HG02642 (cell line): ENCODE results near the gene TMEM212.

Source experiments
- ATAC-seq: cut with Tn5 transposase; IDR thresholded peaks from one replicate; pipeline ENCODE4 v1.9.1; 2021; ENCODE audit warnings: mild to moderate bottlenecking; ENCODE audit not compliant: unreplicated experiment, poor library complexity

Gene TMEM212

DNA sequence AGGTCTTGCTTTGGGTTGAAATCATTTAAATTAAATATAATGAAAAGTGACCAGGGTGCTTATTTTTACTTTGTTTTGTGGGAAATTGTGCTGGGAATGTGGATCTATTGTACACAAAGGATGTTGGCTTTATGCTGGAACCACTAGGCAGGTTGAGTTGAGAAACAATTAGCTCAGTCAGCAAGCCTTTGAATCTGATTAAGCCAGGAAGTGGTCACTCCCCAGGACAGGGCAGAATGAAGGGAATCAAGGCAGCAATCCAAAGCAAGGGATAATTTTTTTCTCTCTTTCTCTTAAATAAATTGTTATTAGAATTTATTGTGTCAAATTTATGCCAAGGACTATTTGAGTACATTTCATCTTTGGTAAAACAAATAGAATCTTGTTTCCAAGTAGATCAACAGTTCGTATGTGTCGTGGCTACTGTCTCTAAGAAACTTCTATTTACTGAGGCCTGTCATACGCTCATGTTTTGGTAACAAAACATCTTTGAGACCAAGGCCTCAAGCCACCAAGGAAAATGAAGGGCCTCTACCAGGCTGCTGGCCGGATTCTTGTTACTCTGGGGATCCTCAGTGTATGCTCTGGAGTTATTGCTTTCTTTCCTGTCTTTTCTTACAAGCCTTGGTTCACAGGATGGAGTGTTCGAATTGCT, at the start of gene TMEM212:
TSS of gene TMEM212 (plus strand) at position 486 of the 655 bp plus-strand sequence. CDS start at position 521, 35 bp downstream.
- no peak for ATAC-seq

DNA sequence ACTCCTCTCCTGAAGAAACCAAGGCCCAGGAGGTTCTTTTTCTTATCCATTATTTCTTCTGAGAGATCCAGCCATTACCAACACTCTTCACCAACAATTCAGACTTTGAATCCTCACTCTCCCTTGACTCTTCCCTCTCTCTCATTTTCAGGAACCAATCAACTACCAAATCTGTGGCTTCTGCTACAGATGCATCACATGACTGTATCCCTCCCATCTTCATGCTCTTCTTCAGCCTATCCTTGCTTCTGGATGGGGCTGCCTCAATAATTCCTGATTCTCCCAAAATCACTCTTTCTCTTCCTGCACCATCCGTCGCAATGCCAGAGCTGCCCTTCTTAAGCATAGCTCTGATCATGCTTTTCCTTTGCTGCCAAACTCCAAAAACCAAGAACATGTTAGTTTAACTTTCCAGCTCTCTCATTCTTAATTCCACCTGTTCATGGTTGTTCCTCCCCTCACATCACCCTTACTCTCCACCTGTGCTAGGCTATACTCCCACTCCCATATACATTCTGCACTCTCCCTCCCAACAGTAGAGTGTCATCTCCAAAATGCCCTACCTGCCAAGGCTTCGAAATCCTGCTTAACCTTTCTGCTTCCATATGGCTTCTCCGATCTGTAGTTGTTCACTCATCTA, 46.4 kb upstream of the TMEM212 start:
- ATAC-seq, result peak; percentile 9

DNA sequence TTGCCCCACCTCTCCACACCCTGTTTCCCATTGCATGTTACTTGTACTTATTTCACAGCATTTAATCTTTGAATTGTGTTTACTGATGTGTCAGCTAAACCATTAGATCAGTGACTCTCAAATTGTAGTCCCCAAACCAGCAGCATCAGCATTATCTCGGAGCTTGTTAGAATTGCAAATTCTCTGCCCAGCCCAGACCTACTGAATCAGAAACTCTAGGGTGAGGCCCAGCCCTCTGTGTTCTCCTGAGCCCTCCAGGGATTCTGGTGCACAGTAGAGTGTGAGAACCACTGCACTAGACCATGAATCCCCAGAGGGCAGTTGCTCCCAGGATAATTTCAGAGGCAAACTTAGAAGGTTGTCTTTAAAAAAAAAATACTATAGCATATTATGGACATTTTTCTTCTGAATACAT, 45.9 kb upstream of the TMEM212 start:
- peak; percentile 64 for ATAC-seq

DNA sequence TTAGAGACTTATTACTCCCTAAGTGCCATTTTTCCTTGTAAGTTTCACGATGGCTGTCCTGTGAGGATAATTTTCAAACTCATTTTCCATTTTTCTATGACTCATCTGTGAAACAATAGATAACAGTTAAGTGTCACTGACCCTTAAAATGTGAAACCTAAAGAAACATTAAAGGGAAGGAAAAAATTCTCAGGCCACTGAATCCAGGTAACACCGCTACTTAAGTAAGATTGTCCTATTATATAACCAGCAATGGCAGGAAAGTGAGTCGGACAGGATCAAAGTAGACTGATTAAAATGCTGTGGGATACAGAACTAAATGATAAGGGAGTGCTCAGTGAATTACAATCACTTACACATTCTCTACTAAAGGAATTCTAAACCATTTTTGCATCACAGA, 45.3 kb upstream of the TMEM212 start:
- no peak for ATAC-seq

DNA sequence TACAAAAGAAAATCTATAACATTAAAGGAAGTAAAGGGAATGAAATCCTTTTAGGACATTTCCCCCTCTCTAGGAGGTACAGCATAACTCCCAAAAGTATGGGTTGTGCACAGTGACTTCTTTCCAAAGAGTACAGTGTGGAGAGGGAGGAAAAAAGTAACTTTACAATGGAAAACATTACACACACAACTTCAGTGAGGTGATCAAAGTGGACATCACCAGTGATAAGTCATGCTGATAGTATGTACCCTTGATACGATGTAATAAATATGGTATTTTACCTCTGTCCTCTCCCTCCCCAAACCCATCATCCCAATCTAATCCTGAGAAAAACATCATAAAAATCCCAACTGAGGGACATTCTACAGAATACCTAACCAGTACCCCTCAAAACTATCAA, 43.6 kb upstream of the TMEM212 start:
- ATAC-seq, result no peak

DNA sequence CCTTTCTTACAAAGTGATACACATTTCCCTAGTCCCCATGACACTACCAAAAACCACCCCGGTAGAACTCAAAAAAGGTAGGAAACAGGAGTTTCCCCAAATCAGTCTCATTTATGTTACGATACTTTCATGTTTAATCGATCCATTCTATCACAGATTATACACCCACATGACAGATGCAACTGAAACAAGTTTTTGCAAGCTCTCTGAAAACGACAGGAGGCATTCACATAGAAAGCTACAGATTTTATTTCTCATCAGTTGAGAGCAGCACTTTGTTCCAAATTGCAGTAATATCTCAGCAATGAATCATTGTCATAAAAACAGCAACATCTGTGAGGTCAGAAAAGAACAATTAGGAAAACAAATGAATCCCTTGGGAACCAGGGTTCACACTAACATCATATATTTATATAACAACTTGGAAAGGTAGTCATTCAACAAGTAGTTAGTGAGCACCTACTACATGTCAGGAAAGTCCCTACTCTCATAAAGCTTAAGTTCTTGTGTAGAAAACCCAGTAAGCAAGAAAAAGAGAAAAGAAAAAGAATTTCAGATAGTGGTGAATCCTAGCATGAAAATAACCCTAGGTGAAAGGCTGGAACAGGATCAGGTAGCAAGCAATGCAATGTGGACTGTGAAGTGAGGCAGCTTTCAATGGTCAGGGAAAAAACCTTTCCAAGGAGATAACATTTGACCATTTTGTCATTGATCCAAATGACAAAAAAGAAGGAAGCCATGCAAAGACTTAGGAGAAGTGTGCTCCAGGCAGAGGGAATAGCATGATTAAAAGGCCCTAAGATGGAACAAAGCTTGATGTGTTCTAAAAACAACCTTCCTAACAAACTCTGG, 41.2 kb upstream of the TMEM212 start:
- ATAC-seq, result no peak

DNA sequence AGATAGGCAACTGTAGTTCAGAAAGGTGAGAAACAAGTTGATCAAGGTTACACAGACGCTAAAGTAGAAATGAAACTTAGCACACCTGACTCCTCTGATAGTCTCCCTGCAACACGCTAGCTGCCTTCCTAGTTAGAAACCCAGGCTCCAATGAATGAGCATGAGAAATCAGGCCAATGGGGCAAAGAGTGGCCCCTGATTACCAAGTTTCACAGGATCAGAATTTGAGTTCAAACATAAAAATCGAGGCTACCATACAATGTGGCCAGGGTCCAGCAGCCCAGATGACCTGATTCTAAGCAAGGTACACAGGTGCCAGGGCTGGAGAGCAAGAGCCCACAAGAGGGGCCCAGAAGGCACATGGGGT, 40.6 kb upstream of the TMEM212 start:
- no peak for ATAC-seq

DNA sequence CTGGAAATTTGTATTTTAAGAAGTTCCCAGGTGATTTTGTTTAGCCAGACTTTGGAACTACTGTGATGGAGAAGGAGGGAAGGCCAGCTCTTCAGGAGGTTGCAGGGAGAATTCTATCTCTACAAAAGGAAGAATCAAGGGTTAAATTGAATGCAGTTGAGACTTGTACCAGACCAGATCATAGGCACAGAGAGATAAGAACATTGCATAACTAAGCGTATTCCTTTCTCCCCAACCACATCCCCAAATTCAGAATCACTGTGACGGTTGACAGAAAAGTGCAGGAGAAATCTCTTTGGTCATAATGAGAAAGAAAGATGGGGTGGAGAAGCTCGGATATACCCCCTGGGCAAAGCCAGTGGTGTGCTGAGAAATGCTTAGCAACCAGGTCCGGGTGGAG, 40.1 kb upstream of the TMEM212 start:
- no peak for ATAC-seq

DNA sequence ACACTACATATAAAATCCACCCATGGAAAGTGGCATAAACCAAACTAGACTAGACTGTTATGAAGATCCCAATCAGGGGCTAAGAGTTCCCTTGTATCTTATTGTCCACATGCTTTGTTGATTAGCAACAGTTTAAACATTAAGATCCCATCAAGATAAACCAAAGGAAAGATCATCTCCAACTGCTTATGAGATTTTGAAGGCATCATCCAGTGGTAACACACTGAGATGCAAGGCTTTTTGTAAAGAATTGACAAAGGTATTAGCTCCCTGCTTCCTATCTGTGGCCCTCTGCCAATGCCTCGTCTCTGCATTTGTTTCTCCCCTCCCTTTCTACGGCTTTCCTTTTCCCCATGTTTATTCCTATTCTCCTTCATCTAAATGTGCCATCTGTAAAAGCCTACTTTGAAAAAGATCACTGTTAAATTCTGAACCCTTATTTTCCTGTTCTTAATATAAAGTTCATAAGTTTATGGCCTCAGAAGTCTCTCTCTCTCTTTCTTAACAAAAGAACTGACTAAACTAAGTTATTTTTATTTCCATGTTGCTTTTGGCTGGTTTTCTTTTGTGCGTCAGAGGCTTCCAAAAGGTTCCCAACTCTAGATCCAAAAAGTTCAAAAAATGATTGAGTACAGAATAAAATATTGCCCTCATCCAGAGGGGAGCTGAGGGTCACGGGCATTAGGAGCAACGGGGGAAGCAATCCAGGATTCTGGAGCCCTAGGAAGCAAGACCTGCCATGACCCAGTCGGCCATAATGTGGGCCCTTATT, 38.3 kb upstream of the TMEM212 start:
- ATAC-seq, result no peak

DNA sequence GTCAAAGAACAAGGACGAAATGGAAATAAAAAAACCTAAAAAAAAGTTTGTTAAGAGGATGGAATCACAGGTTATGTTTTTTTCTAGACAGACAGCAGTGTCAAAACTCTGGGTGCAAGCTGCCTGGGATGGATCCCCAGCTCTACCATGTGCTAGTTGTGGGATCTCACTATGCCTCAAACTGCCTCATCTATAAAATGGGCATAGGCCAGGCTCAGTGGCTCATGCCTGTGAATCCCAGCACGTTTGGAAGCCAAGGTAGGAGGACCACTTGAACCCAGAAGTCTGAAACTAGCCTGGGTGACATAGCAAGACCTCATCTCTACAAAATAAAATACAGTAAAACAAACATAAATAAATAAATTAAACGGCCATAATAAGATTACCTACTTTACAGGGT, 37.5 kb upstream of the TMEM212 start:
- ATAC-seq, result no peak

DNA sequence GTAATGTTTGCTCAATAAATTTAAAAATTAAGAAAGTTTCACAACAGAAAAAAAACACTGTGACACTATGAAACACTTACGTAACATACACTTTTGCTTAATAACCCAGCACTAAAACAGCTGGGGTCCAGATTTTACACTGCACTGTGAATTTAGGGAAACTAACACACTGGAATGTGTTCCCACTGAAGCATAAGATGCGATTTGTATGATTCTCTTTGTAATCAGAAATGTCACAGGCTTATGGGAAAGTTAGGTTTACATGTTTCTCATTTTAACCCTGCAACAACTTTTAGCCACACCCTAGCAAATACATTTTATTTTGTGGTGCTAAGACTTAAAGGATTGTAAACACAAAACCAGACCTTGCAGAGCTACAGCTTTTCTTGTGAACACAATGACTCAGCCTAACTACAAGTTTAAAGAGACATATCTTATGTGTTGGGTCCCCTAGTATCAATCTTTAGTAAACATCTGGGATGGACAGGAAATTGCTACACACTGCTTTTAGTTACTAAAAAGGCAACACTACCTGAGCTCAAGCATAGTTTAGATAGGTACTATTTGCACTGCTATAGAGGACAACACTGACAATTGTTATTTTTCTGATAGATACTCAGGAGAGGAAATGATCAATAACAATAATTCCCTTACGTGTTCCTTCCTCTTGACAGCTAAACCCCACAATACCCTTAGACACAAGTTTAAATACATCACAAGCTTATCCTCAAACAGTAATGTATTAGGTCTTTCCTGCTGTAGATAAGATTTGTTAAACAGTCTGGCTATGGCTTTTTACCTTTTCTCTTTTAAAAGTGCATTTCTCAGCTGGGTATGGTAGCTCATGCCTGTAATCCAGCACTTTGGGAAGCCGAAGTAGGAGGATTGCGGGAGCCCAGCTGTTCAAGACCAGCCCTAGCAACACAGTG, 36.7 kb upstream of the TMEM212 start:
- ATAC-seq, result no peak

DNA sequence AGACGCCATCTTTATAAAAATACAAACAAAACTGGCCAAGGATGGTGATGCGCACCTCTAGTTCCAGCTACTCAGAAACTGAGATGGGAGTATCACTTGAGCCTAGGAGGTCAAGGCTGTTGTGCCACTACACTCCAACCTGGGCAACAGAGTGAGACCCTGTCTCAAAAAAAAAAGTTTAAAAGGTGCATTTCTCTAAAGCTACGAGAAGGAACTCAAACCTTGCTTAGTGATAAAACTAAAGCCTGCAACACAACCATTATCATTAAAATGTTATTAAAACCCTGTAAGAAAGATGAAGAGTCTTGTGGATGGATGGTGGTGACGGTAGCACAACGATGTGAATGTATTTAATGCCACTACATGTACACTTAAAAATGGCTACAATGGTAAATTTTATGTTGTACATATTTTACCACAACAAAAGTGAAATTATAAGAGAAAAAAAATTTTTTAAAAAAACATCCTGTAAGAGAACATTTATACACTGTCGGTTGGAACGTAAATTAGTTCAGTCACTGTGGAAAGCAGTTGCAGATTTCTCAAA, 35.9 kb upstream of the TMEM212 start:
- ATAC-seq, result no peak

DNA sequence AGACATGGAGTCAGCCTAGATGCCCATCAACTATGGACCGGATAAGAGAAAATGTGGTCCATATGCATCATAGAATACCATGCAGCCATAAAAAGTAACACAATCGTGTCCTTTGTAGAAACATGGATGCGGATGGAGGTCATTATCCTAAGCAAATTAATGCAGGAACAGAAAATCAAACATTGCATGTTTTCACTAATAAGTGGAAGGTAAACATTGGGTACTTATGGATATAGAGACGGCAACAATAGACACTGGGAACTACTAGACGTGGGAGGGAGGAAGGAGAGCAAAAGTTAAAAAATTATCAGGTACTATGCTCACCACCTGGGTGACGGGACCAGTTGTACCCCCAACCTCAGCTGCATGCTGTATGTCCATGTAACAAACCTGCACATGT, 35.3 kb upstream of the TMEM212 start:
- ATAC-seq, result no peak

DNA sequence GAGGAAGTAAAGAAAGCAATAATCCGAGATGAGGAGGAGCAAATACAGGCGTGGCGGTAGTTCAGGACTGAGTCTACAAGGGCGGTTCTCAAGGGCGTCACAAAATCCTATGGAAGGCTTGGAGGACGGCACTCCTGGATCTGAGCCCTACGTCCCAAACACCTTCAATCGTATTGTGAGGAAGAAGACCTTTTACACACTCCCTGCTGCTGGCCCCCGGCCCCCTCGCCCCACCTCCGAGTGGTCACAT, 33.6 kb upstream of the TMEM212 start:
- peak; percentile 33 for ATAC-seq

DNA sequence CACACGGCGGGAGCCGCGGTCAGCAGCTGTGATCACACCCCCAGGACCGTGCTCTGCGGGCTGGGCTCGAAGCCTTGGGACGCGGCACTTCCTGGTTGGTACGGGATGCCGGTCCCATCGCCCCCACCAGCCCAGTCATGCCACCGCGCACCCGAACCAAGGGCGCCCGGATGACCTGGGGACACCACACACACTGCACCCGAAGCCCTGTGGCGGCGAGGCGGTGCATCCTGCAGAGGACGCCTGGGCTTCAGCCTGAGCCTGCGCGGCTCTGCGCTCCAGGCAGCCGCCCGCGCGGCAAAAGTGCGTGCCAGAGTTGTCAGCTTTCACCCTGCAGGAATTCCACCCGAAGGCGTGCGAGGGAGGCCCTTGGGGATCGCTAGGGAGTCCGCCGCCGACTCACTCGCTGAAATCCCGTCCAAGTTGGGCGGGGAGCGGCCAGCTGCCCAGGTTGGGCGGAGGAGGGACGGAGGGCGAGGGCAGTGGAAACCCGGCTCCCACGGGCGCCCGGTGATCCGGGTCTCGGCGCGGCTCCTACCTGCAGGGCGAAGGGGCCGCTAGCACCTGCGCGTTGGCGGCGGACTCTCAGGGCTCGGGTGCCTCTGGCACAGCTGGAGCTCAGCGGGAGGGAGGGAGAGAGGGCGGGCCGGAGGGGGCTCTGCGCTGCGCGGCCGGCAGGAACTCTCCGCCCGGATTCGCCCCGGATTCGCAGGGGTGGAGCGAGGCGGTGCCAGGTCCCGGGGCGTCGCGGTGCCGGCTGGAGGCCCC, 33.1 kb upstream of the TMEM212 start, which contains the start of gene PLD1:
TSS of gene PLD1 (minus strand) at position 623 of the 768 bp plus-strand sequence. CDS start 72,432 bp downstream, outside the sequence.
- ATAC-seq, result peak; percentile 70

DNA sequence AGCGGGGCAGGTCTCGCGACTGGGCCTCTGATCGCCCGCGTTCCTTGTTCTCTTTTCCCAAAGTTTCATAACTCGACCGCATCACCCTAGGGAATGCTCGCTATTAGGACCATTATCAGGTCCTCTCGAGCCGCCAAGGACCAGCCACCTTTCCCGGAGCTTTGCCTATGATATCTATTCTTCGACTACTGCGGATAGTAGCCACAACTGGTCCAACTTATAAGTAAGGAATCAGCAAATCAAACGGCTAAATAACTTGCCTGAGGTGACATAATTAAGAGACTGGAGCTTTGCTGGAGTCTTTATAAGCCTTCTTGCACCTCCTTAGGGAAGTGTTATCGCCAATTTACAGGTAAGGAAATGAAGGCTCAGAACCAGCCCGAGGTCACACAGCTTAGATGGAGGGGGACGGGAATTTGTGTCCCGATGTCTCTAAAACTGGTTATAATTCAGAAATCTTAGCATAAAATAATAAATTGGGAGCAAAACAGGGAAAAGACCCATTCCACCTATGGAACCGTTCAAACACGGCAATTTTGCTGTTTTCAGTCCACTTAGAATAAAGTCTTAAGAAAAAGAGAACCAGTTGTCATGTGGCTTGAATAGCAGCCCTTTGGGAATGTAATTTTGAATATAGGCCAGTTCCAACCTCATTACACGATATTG, 32.4 kb upstream of the TMEM212 start:
- no peak for ATAC-seq

DNA sequence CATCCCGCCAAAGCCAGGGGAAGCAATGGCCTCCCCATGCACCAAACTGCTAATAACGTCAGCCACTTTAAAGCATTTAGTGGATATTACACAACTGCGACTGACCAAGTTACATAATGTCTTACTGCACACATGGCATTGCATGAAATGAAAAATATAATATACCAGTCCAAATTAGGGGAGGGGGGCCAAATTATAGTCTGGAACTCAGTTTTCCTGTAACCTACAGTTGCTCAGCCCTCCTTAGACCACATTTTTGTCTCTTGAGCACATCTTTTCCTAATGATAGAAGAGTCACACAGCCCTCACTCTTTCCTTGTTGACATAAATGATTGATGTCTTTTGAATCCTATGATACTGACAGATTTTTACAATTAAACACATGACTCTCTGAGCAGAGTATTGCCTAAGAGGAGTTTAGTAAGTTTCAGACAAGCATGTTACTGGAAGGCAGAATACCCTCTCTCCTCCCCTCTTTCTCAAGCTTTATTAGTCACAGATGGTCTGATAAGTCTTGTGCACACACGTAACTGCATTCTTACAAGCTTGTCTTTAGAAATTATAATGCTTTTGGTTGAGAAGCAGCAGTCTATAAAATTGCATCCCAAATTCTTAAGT, 31.7 kb upstream of the TMEM212 start:
- ATAC-seq, result no peak

DNA sequence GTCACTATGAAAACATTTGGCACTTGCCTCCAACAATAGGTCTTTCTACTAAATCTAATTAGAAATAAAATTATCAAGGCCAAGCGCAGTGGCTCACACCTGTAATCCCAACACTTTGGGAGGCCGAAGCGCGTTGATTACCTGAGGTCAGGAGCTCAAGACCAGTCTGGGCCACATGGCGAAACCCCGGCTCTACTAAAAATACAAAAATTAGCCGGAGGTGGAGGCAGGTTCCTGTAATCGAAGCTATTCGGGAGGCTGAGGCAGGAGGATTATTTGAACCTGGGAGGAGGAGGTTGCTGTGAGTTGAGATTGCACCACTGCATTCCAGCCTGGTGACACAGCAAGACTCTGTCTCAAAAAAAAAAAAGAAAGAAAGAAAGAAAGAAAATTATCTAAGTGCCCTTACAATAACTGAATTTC, 31.2 kb upstream of the TMEM212 start:
- no peak for ATAC-seq
